GM21576 (cell line): Measurements from ENCODE around the gene MMP17.

Source experiments
- ATAC-seq: cut with Tn5 transposase; IDR thresholded peaks from one replicate; pipeline ENCODE4 v1.9.1; 2021; ENCODE audit warnings: mild to moderate bottlenecking, moderate library complexity; ENCODE audit not compliant: unreplicated experiment

Gene MMP17

GRCh38 chr12:131892711-131893604, 64.8 kb downstream of the MMP17 start:
- no peak for ATAC-seq

DNA sequence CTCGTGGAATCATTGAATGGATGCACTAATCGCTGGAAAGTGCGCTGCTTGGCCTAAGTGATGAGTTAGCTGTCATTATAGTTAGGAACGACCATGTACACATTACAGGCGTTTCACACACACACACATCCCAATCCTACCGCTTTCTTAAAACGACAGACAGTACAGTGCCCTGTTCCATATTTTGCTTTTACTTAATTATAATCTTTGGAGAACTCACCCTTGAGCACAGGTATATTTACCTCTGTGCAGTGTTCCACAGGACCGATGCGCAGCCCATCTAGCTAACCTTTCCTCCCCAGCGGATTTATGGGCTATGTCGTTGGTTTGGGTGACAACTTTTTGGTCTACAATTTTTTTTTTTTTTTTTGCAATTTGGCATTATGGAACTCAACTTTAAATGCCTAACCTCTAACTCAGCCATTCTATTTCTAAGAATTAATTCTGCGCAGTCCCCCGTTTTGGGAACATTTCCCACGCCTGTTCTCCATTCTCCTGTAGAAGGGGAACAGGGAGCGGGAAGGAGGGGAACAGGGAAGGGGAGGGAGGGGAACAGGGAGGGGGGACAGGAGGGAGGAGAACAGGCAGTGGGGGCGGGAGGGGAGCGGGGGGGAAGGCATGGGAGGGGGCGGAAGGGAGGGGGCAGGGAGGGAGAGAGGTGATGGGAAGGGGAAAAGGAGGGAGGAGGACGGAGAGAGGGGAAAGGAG, 65.6 kb downstream of the MMP17 start:
- ATAC-seq, result no peak

DNA sequence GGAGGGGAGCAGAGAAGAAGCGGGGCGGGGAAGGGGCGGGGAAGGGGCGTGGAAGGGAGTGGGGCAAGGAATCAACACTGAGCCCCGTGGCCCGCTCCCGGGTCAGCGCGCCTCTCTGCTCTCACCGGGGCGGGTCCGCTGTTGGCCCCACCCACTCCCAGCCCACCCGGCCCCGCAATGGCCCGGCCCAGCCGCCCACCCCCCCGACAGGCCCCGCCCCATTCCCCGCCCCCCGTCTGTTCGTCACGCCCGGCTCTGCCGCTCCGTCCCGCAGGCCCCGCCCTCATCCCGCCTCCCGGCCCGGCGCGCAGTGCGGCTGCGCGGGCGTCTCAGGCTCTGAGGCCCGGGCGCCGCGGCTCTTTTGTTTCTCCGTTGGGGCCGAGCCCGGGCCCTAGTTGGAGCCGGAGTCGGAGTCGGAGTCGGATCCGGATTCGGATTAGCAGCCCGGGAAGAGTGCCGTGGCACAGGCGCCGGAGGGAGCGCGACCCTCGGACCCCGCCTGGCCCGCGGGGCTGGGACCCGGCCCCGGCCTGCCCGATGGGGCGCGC, 66.2 kb downstream of the MMP17 start, which contains the start of gene ULK1:
Gene ULK1, plus strand, starts transcription at position 310 of the 548 bp plus-strand sequence. CDS start 380 bp downstream, outside the sequence.
- ATAC-seq, result peak; percentile 66

DNA sequence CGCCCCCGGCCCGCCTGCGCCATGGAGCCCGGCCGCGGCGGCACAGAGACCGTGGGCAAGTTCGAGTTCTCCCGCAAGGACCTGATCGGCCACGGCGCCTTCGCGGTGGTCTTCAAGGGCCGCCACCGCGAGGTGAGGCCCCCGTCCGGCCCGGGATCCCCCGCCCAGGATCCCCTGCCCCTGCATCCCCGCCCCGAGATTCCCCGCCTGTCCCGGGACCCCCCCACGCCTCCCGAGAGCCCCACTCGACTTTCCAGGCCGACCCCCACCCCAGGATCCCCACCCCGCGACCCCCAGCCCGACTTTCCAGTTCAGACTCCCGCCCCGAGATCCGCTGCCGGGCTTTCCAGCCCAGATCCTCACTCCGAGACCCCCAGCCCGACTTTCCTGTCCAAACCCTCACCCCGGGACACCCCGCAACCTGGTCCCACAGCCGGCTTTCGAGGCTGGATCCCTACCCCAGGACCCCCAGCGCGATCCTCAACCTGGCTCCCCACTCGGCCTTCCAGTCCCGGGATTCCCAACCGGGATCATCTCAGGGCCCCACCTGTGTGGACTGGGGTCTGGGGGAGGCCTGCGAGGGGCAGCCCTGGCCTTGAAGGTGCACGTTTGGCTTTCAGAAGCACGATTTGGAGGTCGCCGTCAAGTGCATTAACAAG, 66.9 kb downstream of the MMP17 start:
- ATAC-seq, result peak; percentile 2

GRCh38 chr12:131895640-131896079, 67.5 kb downstream of the MMP17 start:
- ATAC-seq, result no peak

GRCh38 chr12:131896080-131896810, 68.1 kb downstream of the MMP17 start:
- ATAC-seq, result peak; percentile 58

DNA sequence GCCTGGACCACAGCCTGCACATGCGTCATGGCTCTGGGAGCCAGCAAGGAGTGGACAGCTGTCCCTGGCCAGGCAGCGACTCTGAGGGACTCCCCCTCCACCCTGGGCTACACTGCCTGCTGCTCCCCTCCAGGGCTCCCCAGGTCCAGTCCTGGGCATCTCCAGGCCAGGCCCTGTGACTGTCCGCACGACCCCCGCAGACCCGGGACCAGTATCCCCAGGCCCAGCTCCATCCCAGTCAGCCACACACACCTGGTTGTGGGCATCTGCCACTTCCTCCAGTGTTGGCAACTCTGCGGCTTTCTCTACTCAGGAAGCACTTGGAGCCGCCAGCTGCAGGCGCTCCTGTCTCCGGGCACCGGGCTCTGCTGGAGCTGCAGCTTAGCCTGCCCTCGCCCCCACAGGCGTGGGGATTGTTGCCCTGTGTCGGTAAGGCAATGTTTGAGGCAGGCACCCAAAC, 68.6 kb downstream of the MMP17 start:
- ATAC-seq, result no peak

DNA sequence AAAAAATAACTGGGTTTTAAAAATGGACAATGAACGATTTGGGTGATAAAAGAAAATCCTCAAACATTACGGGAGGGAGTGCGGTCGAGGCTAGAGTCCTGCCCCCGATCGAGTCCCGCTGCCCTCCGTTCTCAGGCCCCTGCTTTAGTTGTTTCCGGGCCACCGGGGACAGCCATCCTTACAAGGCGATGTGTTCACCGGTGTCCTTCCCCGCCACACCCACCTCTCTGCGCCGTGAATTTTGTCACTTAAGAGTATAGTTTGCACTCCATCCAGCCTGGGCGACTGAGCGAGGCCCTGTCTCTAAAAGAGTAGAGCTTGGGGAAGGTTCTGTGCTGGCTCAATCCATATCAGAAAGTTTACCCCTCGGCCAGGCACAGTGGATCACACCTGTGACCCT, 69.1 kb downstream of the MMP17 start:
- ATAC-seq, result no peak

DNA sequence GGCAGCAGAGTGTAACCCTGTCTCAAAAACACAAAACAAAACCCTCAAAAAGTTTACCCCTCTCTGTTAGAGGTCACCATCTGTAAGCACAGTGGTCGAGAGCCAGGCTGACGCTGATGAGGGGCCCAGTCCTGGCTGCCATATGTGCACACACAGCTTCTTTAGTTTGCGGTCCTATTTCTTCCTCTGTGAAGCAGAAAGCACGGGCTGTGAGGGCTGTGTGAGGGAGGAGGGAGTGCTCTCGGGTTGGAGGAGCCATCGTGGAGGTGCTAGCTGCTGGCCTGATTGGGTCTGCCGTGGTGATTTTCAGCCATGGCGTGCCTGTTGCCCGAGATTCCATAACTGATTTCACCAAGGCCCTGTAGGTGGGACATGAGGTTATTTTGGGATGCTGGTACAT, 69.7 kb downstream of the MMP17 start:
- ATAC-seq, result no peak

GRCh38 chr12:131900397-131900796, 72.2 kb downstream of the MMP17 start:
- ATAC-seq, result no peak
